MM.1S (cell line): Measurements from ENCODE around the gene ACO1.

Experiments
- EZH2 ChIP-seq: fragments of 300-600 bp; sonication (generic); optimal IDR thresholded peaks from 2 replicates; pipeline ENCODE3; 2017; ENCODE audit warnings: low read depth, mild to moderate bottlenecking, antibody characterized with exemption, low read length, mixed read lengths
- TF ChIP-seq, protein P1 (sequence below): fragments of 300-600 bp; sonication (generic); IDR thresholded peaks from 2 replicates; pipeline ENCODE4 v1.5.1; 2016; ENCODE audit warnings: antibody characterized with exemption, low read length, mixed read lengths

DNA sequence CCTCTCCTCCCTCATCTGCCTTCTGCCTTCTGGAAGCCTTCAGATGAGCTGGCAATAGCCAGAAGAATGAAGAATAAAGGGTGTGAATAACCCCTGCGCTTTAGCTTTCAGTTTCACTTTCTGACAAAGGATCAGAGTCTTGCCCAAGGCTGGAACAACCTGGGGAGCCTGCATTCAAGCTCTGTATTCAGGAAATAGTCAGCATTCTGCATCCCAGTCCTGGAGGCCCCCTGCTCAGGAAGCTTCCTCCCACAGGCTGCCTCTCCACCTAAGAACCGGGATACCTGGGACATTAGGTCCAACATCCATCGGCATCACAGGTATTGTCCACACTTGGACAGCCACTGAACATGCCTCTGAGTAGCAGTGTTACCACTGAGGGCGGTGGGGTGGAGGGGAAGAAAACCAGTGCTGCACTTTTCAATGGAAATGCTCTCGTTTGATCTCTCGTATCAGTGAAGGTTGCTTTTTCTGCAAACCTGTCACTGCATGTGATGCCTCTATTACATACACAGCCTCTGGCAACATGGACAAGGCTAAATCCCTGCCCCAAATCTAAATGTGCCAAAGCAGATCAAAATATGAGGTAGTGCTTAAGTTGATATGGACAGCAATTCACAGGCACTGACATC is 39.8 kb upstream of the ACO1 start:
- TF ChIP-seq, protein P1, sequence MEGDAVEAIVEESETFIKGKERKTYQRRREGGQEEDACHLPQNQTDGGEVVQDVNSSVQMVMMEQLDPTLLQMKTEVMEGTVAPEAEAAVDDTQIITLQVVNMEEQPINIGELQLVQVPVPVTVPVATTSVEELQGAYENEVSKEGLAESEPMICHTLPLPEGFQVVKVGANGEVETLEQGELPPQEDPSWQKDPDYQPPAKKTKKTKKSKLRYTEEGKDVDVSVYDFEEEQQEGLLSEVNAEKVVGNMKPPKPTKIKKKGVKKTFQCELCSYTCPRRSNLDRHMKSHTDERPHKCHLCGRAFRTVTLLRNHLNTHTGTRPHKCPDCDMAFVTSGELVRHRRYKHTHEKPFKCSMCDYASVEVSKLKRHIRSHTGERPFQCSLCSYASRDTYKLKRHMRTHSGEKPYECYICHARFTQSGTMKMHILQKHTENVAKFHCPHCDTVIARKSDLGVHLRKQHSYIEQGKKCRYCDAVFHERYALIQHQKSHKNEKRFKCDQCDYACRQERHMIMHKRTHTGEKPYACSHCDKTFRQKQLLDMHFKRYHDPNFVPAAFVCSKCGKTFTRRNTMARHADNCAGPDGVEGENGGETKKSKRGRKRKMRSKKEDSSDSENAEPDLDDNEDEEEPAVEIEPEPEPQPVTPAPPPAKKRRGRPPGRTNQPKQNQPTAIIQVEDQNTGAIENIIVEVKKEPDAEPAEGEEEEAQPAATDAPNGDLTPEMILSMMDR: no peak
- TF ChIP-seq EZH2: no peak
